Gastrocnemius medialis (tissue), 4 donors: ENCODE results near the gene SLAMF1. TPM values are rescaled to one million over a fixed set of nuclear protein-coding genes. Genes with fewer than 3 reads are reported as not detected.
A peak's percentile ranks its signal among the peaks of the same experiment; 100 is the strongest.

Source experiments
- ATAC-seq, 2 donors: fragments of 150-250 bp; one replicate each; pipeline ENCODE4 v1.9.1; 2016
- DNase-seq, 2 donors: peaks; one replicate each; pipeline ENCODE4 v3.0.0-alpha.2; 2019
- H3K27ac ChIP-seq, 4 donors: fragments of 200-600 bp; sonication (generic); 1 replicate in 1 of 4; 2 replicates in 3 of 4; pipeline ENCODE4 v1.5.1; 2016 to 2018; ENCODE audit warnings: mild to moderate bottlenecking in 2 of 4, moderate library complexity in 1 of 4
- H3K27me3 ChIP-seq, 3 donors: fragments of 200-600 bp; sonication (generic) in 2 of 3; 1 replicate in 1 of 3; 2 replicates in 2 of 3; pipeline versions ENCODE4 v1.5.1 to v1.6.0; 2016 to 2019; ENCODE audit warnings: mild to moderate bottlenecking in 1 of 3, moderate library complexity in 1 of 3
- H3K36me3 ChIP-seq, 2 donors: fragments of 200-600 bp; sonication (generic) in 1 of 2; one replicate each; pipeline ENCODE4 v1.5.1; 2017 to 2018
- H3K4me1 ChIP-seq, 2 donors: fragments of 200-600 bp; sonication (generic) in 1 of 2; one replicate each; pipeline ENCODE4 v1.5.1; 2016 to 2017; ENCODE audit warnings: mild to moderate bottlenecking in 2 of 2
- H3K4me3 ChIP-seq, 4 donors: fragments of 200-600 bp; sonication (generic) in 3 of 4; 1 replicate in 1 of 4; 2 replicates in 3 of 4; pipeline ENCODE4 v1.5.1; 2016 to 2019; ENCODE audit warnings: mild to moderate bottlenecking in 2 of 4
- H3K9me3 ChIP-seq, 3 donors: fragments of 200-600 bp; sonication (generic) in 2 of 3; 1 replicate in 1 of 3; 2 replicates in 2 of 3; pipeline ENCODE4 v1.5.1; 2016 to 2019
- CTCF ChIP-seq, 5 experiments: fragments of 450-650 bp in 3 of 5; fragments of 200-600 bp in 2 of 5; sonication (generic) in 2 of 5; IDR thresholded peaks in 4 of 5; conservative IDR thresholded peaks in 1 of 5; 1 replicate in 4 of 5; 2 replicates in 1 of 5; pipeline ENCODE4 v1.5.1; 2016 to 2019; ENCODE audit warnings: antibody characterized with exemption in 5 of 5, mild to moderate bottlenecking in 3 of 5, moderate library complexity in 3 of 5
- POLR2A ChIP-seq, 2 donors: fragments of 450-650 bp; IDR thresholded peaks; one replicate each; pipeline ENCODE4 v1.6.1; 2017; ENCODE audit warnings: antibody characterized with exemption in 2 of 2, mild to moderate bottlenecking in 2 of 2, moderate library complexity in 2 of 2
- in situ Hi-C, 4 donors: fragments of 200-750 bp; cut with MboI; loops; one replicate each; pipeline versions ENCODE4 v1.15.0 to v1.8.0; 2017; ENCODE audit warnings: low sequenced_read_pairs in 4 of 4
- intact Hi-C: fragments of 100-400 bp; cut with DNase I; formaldehyde crosslinking; loops from one replicate; pipeline ENCODE4 v1.15.1; 2023; ENCODE audit warnings: low total_unique reads
- total RNA-seq, 4 donors: library from RNA; depleted of rRNA; stranded (reverse); fragments of >200 nt; gene quantifications; one replicate each; pipeline versions ENCODE4 v1.1.0 to v1.2.3, GENCODE V29; 2016

Gene SLAMF1
- total RNA-seq, 4 donors from 2014 or later: not detected

- ATAC-seq (peak in 1 of 2 donors; percentile 46), DNase-seq (peak in 1 of 2 donors; percentile 13)
- Histone ChIP-seq H3K36me3 (no peaks in the 10 kb centered on the region), H3K27me3 (no peaks in the 10 kb centered on the region), H3K4me1 (no peaks in the 10 kb centered on the region), H3K4me3 (no peak overlapping the region), H3K9me3 (no peaks in the 10 kb centered on the region), H3K27ac (no peak overlapping the region)
- intact Hi-C loops (no loop called here), in situ Hi-C loops (no loop called here)
- TF ChIP-seq POLR2A (IDR thresholded peaks at IDR 0.05) (no peak), CTCF (IDR thresholded peaks at IDR 0.05 in 4 of 5, conservative IDR thresholded peaks at IDR 0.05 in 1 of 5) (peak in 2 of 5 experiments; percentile 43 to 50)
These were observed 29.0 kb upstream of the SLAMF1 start for GRCh38 chr1:160675641-160676410.

- intact Hi-C loops: no loop called here
- in situ Hi-C loops: no loop called here
These were observed 27.6 kb upstream of the SLAMF1 start for GRCh38 chr1:160674415-160674814.

GRCh38 chr1:160672789-160673695, 26.2 kb upstream of the SLAMF1 start:
- Histone ChIP-seq H3K4me1 (no peaks in the 10 kb centered on the region), H3K36me3 (no peaks in the 10 kb centered on the region), H3K27me3 (peaks cover 0 to 4% (median 0%) of the 10 kb centered on the region in 3 donors), H3K27ac (no peak overlapping the region), H3K9me3 (no peaks in the 10 kb centered on the region), H3K4me3 (no peak overlapping the region)
- ATAC-seq (no peak), DNase-seq (no peak)
- in situ Hi-C loops: no loop called here
- intact Hi-C loops: no loop called here
- TF ChIP-seq POLR2A (IDR thresholded peaks at IDR 0.05): no peak
- TF ChIP-seq CTCF (IDR thresholded peaks at IDR 0.05 in 4 of 5, conservative IDR thresholded peaks at IDR 0.05 in 1 of 5): no peak

More at GRCh38 chr1:160674415-160674814, 27.6 kb upstream of the SLAMF1 start:
- Histone ChIP-seq H3K4me1 (no peaks in the 10 kb centered on the region), H3K36me3 (no peaks in the 10 kb centered on the region), H3K27me3 (no peaks in the 10 kb centered on the region), H3K9me3 (no peaks in the 10 kb centered on the region), H3K27ac (no peak overlapping the region), H3K4me3 (no peak overlapping the region)
- ATAC-seq: no peak
- TF ChIP-seq CTCF (IDR thresholded peaks at IDR 0.05 in 4 of 5, conservative IDR thresholded peaks at IDR 0.05 in 1 of 5): no peak
- TF ChIP-seq POLR2A (IDR thresholded peaks at IDR 0.05): no peak
- DNase-seq: no peak

GRCh38 chr1:160671603-160672517, 25.0 kb upstream of the SLAMF1 start:
- in situ Hi-C loops: no loop called here
- Histone ChIP-seq H3K27ac (no peak overlapping the region), H3K27me3 (peaks cover 0 to 4% (median 0%) of the 10 kb centered on the region in 3 donors), H3K4me1 (no peaks in the 10 kb centered on the region), H3K36me3 (no peaks in the 10 kb centered on the region), H3K4me3 (no peak overlapping the region), H3K9me3 (no peaks in the 10 kb centered on the region)
- ATAC-seq (no peak), DNase-seq (no peak)
- no peak for TF ChIP-seq POLR2A (IDR thresholded peaks at IDR 0.05)
- TF ChIP-seq CTCF (IDR thresholded peaks at IDR 0.05 in 4 of 5, conservative IDR thresholded peaks at IDR 0.05 in 1 of 5): no peak
- intact Hi-C loops: no loop called here
